ENCODE measurements around the gene PSMA5.

PSMA5 gene

DNA sequence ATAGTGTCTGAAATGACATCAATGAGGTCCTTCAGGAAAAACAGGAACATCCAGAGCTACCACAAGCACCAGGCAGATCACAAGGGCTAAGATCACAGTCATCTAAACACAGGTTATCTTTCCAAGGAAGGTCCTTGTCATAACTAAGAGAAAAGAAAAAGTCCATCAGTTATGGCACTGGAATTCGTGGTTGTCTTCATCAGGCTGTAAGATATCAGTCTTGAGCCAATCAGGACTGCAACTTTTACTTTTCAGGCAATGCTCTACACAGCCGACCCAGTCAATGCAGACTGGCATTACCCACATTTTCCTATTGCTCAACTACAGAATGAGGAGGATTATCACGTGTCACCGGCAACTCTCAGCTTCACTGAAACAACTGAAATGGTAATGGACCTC lies 54.9 kb downstream of the PSMA5 start:
- TF ChIP-seq, protein P1, sequence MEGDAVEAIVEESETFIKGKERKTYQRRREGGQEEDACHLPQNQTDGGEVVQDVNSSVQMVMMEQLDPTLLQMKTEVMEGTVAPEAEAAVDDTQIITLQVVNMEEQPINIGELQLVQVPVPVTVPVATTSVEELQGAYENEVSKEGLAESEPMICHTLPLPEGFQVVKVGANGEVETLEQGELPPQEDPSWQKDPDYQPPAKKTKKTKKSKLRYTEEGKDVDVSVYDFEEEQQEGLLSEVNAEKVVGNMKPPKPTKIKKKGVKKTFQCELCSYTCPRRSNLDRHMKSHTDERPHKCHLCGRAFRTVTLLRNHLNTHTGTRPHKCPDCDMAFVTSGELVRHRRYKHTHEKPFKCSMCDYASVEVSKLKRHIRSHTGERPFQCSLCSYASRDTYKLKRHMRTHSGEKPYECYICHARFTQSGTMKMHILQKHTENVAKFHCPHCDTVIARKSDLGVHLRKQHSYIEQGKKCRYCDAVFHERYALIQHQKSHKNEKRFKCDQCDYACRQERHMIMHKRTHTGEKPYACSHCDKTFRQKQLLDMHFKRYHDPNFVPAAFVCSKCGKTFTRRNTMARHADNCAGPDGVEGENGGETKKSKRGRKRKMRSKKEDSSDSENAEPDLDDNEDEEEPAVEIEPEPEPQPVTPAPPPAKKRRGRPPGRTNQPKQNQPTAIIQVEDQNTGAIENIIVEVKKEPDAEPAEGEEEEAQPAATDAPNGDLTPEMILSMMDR (IDR thresholded peaks at IDR 0.05; ENCODE audit: low read depth, low read length): no peak
- peak; percentile 35 for DNase-seq (ENCODE audit: extremely low read depth, low read depth)

DNA sequence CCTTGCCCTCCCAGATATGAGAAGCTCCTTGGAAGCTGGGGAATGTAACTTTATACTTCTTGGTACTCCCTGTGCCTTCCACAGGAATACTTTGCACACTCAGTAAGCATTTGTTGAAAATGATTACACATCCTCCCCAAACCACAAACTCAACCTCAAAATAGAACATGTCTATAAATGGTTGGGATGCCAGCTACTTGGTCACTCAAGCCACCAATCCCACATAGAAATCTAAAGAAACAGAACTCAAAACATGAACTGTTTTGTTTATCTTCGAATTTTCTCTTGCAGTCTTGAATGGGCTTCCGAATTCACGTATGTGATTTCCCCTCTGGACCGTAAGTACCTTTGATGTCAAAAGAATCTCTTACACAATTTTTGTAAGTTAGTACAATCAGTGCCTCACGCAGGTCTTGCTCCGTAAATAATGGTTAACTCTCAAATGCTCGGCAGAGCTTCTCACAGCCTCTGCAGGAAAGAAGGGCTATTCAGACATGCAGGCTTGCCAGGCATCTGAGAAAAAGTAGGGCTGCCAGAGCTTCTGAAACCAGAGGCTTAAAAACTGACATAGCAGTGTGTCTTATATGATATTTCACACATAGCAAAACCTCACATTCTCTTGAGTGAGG lies 55.4 kb downstream of the PSMA5 start:
- DNase-seq (ENCODE audit: extremely low read depth, low read depth): peak; percentile 67
- TF ChIP-seq, protein P1 (IDR thresholded peaks at IDR 0.05; ENCODE audit: low read depth, low read length): no peak

DNA sequence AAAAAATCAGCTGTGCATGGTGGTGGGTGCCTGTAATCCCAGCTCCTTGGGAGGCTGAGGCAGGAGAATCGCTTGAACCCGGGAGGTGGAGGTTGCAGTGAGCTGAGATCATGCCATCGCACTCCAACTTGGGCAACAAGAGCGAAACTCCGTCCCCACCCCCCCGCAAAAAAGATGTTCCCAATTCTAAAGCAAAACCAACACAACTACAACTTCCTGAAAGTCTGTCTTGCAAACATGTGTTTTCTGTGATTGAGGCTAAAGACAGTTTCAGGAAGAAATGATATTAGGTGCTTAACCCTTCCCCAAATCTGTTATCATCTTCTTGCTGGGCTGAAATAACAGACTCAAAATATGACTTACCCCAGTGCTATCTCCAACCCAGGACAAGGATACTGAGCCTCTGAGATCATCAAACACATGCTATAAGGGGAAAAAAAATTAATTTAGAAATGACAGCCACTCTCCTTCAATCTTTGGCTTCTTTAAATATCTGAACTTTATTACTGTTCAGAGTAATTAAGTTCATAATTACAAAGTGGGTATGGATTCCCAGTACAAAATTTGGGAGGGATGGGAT lies 57.0 kb downstream of the PSMA5 start:
- TF ChIP-seq, protein P1 (IDR thresholded peaks at IDR 0.05; ENCODE audit: low read depth, low read length): no peak
- no peak for DNase-seq (ENCODE audit: extremely low read depth, low read depth)

DNA sequence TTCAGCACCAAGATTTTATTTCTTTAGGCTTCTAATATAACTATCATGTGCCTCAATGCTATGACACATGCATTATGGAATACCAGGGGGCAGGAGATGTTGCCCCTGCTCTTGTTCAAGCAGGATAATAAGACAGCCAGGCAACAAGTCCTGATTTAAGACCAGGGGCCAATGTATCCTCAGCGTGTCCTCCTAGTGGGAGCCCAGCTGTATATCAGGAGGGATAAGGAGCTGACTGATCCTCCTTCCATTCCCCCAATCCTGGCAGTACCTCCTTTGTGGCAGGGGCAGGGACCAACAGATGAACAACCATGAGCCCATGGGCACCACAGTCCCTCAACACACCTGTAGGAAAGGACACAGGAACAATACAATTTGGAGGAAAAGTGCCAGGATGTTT lies 57.8 kb downstream of the PSMA5 start:
- TF ChIP-seq, protein P1 (IDR thresholded peaks at IDR 0.05; ENCODE audit: low read depth, low read length): no peak
- no peak for DNase-seq (ENCODE audit: extremely low read depth, low read depth)

DNA sequence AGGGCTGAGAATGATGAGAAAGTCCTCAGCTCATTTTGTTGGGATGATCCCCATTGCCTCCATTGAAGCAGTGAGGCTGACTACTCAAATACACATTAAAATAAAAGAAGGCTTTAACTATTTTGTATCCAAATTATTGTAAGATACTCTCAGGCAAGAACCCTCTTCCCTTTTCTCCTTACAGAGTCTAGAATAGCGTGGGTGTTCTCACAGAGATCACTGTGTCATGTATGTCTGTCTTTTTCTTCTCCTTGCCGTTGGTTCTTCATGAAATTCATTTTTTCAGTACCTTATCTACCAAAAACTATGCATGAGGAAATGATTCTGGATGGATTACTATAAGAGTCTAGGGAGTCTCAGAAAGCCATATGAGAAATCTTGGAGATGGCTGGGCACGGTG lies 58.6 kb downstream of the PSMA5 start:
- TF ChIP-seq, protein P1 (IDR thresholded peaks at IDR 0.05; ENCODE audit: low read depth, low read length): no peak
- no peak for DNase-seq (ENCODE audit: extremely low read depth, low read depth)

DNA sequence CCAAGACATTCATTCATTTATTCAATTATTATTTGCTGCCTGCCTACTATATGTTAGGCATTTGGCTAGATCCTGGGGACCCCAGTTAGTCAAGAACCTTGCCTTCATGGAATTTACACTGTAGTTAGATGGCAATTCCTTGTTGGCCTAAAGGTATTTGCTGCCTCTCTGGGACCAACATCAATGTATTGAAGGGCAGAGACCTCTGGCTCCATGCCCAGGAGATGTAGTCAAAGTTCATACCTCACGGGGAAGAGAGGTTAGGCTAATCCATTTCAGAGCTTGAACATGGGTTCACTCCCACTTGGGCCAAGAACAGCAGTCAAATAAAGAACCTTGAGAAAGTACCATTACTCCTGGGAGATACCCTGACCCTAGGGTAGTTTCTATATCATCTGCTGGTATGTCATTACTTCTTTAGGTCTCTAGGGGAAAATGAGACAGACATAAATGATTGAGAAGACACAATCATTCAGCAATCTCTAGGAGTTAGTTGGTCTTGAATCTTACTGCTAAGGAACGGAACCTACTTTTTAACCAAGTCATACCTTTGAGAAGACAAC lies 60.5 kb downstream of the PSMA5 start:
- DNase-seq (ENCODE audit: extremely low read depth, low read depth): no peak
- TF ChIP-seq, protein P1 (IDR thresholded peaks at IDR 0.05; ENCODE audit: low read depth, low read length): no peak

DNA sequence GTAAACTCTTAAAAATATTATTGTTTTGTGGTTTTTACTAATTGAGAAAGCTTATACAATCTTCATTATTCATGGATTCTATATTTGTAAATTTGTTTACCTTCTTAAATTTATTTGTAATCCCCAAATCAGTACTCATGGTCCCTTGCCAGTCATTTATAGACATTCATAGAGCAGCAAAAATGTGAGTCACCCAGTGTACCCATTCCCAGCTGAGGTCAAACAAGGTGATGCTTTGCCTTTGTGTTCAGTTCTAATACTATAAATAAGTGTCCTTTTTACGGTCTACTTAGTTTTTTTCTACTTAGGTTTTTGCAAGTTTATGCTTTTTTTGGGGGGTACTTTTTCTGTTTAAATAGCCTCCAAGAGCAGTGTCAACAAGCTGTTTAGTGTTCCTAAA lies 64.6 kb downstream of the PSMA5 start:
- TF ChIP-seq, protein P1 (IDR thresholded peaks at IDR 0.05; ENCODE audit: low read depth, low read length): no peak
- no peak for DNase-seq (ENCODE audit: extremely low read depth, low read depth)

All from AG09319 (cell line).